Measurements from ENCODE around the gene RAP1A. TPM values are rescaled to one million over a fixed set of nuclear protein-coding genes. Genes with fewer than 3 reads are reported as not detected.

RAP1A gene
- total RNA-seq, 1 experiment from 2014 or later: 50.9 TPM

- Histone ChIP-seq H3K27ac (ENCODE audit: low read depth, low read length, poor library complexity, severe bottlenecking) (no peak overlapping the region), H3K36me3 (ENCODE audit: insufficient read depth, low read length, poor library complexity, severe bottlenecking) (no peaks in the 10 kb centered on the region), H3K4me3 (ENCODE audit: low read depth, low read length, poor library complexity, severe bottlenecking) (no peak overlapping the region), H3K9me3 (ENCODE audit: low read depth, low read length, poor library complexity, severe bottlenecking) (no peaks in the 10 kb centered on the region), H3K4me1 (ENCODE audit: insufficient read depth, low read length, poor library complexity, severe bottlenecking) (no peaks in the 10 kb centered on the region), H3K27me3 (replicated peaks; ENCODE audit: insufficient read depth, low read depth, low read length, poor library complexity) (no peaks in the 10 kb centered on the region)
- TF ChIP-seq EZH2 (IDR thresholded peaks at IDR 0.05; ENCODE audit: borderline replicate concordance, low read depth, low read length, poor library complexity, severe bottlenecking): no peak
- TF ChIP-seq CTCF (conservative IDR thresholded peaks at IDR 0.05; ENCODE audit: low read depth, low read length): no peak
- no peak for DNase-seq (ENCODE audit: low spot score)
- POLR2A ChIA-PET (ENCODE audit: low non-redundant PET): no interaction called here
- CTCF ChIA-PET: no interaction called here
- intact Hi-C loops (cut with micrococcal nuclease; ENCODE audit: unreplicated experiment): no loop called here
- BruUV-seq (replicated peaks): no TSS peak
Observed at GRCh38 chr1:111624382-111624781, 4.8 kb downstream of the RAP1A start.

- CTCF ChIA-PET: no interaction called here
- Histone ChIP-seq H3K27ac (ENCODE audit: low read depth, low read length, poor library complexity, severe bottlenecking) (no peak overlapping the region), H3K9me3 (ENCODE audit: low read depth, low read length, poor library complexity, severe bottlenecking) (no peaks in the 10 kb centered on the region), H3K4me3 (ENCODE audit: low read depth, low read length, poor library complexity, severe bottlenecking) (no peak overlapping the region), H3K27me3 (replicated peaks; ENCODE audit: insufficient read depth, low read depth, low read length, poor library complexity) (no peaks in the 10 kb centered on the region), H3K36me3 (ENCODE audit: insufficient read depth, low read length, poor library complexity, severe bottlenecking) (no peaks in the 10 kb centered on the region), H3K4me1 (ENCODE audit: insufficient read depth, low read length, poor library complexity, severe bottlenecking) (no peaks in the 10 kb centered on the region)
- no TSS peak for BruUV-seq (replicated peaks)
- intact Hi-C loops (cut with micrococcal nuclease; ENCODE audit: unreplicated experiment): no loop called here
- no peak for DNase-seq (ENCODE audit: low spot score)
- TF ChIP-seq EZH2 (IDR thresholded peaks at IDR 0.05; ENCODE audit: borderline replicate concordance, low read depth, low read length, poor library complexity, severe bottlenecking): no peak
- TF ChIP-seq CTCF (conservative IDR thresholded peaks at IDR 0.05; ENCODE audit: low read depth, low read length): no peak
- POLR2A ChIA-PET (ENCODE audit: low non-redundant PET): no interaction called here
Observed at GRCh38 chr1:111625276-111625675, 5.7 kb downstream of the RAP1A start.

- Histone ChIP-seq H3K27ac (ENCODE audit: low read depth, low read length, poor library complexity, severe bottlenecking) (no peak overlapping the region), H3K36me3 (ENCODE audit: insufficient read depth, low read length, poor library complexity, severe bottlenecking) (no peaks in the 10 kb centered on the region), H3K4me1 (ENCODE audit: insufficient read depth, low read length, poor library complexity, severe bottlenecking) (no peaks in the 10 kb centered on the region), H3K9me3 (ENCODE audit: low read depth, low read length, poor library complexity, severe bottlenecking) (no peaks in the 10 kb centered on the region), H3K27me3 (replicated peaks; ENCODE audit: insufficient read depth, low read depth, low read length, poor library complexity) (no peaks in the 10 kb centered on the region), H3K4me3 (ENCODE audit: low read depth, low read length, poor library complexity, severe bottlenecking) (no peak overlapping the region)
- no TSS peak for BruUV-seq (replicated peaks)
- intact Hi-C loops (cut with micrococcal nuclease; ENCODE audit: unreplicated experiment): no loop called here
- POLR2A ChIA-PET (ENCODE audit: low non-redundant PET): no interaction called here
- CTCF ChIA-PET: interaction anchor here (0.6 kb wide), 1 partner anchor 47 kb away, joined by 3 read pairs; no protein-coding TSS in a partner anchor
- TF ChIP-seq CTCF (conservative IDR thresholded peaks at IDR 0.05; ENCODE audit: low read depth, low read length): no peak
- TF ChIP-seq EZH2 (IDR thresholded peaks at IDR 0.05; ENCODE audit: borderline replicate concordance, low read depth, low read length, poor library complexity, severe bottlenecking): no peak
- DNase-seq (ENCODE audit: low spot score): no peak
Observed at GRCh38 chr1:111628153-111628552, 8.6 kb downstream of the RAP1A start.

All from A673 (cell line).